HK-2 (cell line): ENCODE data around the gene EEFSEC.

Experiments used
- DNase-seq: peaks from one replicate; pipeline ENCODE4 v3.0.0-alpha.2; 2018; ENCODE audit not compliant: unreplicated experiment

Gene EEFSEC

DNA sequence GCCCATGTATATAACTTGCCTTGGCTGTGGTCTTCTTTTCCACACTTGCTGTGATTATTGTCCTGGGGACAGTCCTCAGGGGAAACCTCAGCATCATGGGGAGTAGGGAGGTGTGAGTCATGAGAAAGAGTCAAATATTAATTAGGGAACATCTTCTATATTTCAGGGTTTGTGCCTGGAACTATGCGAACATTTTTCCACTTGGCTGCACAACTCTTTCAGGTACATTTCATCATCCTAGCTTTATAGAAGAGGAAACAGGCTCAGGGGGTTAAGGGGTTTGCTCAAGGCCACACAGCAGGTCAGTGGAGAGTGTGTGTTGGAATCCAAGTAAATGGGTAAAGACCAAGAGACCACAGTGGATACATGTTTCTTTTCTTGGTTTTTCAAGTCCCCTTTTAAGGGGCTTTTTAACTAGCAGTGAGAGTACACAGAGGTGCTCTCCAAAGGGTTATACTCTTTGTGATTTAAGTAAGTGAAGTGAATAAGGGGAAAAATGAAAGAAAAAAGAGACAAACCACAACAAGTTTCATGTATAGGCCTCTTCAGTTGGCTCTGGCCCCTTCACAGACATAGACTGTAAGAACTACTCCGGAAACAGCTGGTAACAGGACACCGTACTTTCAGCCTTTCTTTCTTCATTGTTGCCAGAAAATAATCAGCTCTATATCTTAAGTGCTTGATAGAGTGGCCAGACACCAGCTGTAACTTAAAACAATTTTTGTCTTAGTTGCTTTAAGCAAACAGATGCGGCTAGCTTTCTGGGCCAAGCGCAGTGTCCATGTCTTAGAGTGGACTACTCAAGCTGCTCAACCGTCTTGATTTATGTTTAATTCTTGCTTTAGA is 64.6 kb downstream of the EEFSEC start:
- peak; percentile 35 for DNase-seq

DNA sequence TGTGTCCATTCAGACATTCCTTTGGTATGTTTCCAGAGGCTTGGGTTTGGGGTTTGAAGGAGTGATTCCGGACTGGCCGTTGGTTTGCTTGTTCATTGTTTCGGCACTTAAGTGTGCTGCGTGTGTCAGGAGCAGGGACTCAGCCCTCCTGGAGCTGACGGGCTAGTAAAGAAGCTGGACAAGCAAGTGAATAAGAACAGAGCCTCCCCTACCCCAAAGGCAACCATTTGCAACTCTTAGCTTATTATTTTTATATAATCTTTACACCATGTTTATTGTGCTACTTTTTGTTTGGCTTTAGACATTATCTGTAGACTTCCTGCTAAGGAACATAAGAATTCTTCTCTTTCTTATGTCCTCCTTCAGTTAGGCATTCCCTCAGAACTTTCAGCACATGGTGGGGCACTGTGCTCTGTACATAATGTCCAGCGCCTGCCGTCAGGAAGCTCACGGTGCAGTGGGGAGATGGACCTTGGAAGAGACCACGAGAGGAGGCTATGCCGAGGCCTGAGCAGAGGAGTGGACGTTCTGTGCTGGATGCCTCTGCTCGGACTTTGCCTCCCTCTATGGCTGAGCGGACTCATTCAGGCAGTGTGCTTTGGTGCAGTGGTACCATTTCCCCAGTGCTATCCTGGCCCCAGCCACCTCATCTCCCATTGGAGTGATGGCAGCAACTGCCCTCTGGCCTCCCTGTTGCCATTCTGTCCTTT is 65.4 kb downstream of the EEFSEC start:
- DNase-seq: no peak

DNA sequence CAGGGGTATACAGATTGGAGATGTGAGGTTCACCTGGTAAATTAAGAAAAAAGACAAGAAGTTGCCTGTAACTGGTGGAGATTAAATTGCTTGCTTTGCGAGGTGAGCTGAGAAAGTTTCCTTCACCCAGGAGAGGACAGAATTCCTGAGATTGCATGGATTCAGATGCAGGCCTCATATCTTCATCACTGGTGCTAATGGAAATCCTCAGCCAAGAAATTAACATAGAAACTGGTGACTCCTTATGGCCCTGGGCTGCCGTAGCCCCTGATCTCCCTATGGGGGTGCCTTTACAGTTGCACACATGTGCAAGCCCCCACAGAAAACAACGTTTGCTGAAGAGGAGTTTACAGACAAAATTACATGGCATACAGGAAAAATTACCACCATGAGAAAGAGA is 68.0 kb downstream of the EEFSEC start:
- no peak for DNase-seq

DNA sequence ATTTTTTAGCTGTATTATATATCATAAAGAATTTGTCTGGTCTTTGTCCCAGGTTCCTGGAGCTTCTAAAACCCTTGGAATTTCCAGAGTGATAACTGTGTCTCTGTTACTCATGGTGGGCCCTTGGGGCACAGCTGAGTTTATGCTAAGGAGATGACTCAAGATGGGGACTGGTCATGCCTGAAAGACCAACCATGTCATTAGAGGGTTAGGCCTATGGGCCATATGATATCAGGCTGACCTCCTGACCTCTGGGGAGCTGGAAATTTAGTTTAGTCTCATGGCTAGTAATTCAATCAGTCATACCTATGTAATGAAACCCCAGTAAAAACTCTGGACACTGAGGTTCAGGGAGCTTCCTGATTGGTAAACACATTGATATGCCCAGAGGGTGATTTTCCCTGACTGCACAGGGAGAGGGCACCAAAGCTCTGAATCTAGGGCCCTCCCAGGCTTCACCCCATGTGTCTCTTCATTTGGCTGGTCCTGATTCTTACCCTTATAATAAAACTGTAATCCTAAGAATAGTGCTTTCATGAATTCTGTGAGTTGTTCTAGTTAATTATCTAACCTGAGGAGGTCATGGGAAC is 69.6 kb downstream of the EEFSEC start:
- DNase-seq: no peak

DNA sequence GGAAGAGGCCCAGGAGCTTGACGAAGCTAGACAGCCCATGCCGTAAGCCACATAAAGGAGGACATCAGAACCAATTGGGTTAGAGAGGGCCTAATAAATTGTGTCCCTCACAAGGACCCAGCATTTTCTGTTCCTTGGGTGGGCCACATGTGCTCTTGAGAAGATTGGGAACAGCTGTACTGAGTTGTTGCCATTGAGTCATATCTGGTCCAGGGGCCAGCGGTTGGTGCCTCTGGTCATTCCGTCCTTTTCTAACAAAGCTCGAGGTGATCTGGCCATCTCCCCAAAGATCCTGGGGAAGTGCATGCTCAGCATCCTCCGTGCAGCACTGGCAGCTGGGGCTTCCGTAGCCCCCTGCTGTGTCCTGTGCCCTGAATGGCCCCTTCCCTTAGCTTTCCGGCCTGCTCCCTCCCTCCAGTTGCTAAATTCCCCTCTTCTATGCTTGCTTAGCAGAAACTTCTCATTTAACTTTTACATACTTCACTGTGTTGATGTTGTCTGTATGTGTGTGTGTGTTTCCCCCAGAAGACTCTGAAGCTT is 73.0 kb downstream of the EEFSEC start:
- DNase-seq: no peak

DNA sequence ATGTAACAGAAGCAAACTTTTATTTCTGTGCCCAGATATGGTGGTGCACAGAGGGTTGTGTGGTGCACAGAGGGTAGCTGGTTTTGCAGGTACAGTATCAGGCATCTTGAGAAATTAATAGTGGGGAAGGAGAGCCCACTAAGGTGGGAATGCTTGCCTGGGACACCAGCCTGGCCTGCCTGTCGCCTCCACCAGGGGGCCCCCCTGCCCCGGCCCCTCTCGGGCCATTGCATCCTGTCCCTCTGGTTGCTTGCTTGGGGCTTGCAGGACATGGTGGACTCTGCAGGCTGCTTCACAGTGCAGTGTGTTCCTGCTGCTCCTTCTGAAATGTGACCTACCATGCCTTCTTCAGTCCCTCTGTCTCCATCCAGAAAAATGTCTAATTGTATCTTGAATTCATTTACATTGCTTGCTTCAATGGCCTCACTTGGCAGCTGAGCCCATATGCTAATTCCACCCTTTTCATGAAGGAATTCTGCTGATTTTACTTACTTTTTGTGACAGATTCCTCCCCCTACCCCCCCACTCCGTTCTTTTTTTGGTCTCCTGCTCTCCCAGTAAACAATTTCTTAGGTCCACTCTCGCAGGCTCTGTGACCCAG is 73.6 kb downstream of the EEFSEC start:
- DNase-seq: peak; percentile 21

DNA sequence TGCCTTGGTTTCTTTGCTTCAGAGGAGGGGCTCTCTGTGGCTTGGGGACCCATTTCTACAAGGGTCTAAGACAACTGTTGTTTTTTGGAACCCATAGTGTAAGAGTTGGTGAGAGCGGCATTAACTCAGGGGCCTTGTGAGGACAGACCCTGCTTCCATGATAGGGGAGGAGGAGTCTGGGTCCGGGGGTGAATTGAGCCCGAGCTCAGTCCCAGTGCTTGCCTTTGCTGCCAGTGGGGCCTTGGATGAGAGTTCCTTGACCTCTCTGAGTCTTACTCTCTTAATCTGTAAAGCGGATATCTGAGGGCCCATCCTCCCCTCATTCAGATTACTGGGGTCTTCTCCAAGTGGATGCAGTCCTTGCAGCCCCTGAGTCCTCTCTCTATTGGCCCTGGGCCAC is 74.2 kb downstream of the EEFSEC start:
- DNase-seq: no peak

DNA sequence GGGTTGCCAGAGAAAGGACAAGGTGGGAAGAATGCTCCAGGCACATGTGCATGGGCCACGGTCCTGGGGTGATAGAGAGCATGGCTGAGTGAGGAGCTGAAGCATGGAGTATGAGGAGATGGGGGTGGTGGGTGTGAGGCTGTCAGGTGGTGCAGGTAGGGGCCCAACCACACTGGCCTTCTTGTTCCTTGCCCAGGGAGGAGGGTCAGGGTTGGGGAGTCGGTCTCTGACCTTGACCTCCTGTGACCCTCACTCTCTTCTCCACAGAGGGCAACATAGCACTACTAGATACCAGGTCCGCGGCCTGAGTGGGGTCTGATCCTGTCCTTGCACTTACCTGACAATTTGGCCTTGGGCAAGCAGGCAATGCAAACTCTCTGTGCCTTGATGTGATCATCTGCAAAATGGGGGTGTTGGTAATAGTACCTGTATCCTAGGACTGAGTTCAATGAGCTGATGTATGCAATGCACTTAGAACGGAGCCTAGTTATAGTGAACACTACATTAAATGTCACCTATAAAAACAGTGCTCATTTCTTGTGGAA is 75.2 kb downstream of the EEFSEC start:
- DNase-seq: no peak

DNA sequence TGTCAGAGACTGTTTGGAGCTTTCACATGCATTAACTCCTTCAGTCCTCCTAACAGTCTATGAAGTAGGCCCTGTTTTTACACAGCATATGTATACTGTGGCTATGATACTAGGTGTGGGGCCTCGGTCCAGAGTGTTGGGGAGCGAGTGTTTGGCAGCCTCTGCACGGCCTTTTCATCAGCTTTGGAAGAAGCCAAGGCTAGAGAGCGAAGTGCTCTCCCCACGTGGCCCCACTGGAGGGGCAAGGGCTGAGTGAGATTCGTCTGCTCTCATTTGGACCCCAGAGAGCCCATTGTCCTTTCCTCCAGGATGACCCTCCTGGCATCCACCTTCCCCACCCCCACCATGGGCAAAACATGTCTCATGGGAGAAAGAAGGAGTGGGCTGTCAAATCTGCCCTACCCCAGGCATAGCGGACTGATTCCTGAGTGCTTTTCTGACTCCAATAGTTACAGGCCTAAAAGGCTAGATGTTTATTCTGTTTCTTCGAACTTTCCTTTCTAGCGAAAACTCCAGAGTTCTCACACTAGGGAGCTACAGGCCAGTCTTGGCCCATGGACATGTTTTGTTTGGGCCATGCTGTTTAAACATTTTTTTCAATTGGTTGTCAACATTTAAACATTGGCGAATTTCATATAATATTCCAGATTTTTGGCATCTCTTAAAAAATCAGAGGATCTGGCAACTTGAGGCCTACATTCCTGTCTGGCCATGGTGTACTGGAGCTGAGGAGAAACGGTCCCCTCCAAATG is 76.0 kb downstream of the EEFSEC start:
- DNase-seq: no peak

DNA sequence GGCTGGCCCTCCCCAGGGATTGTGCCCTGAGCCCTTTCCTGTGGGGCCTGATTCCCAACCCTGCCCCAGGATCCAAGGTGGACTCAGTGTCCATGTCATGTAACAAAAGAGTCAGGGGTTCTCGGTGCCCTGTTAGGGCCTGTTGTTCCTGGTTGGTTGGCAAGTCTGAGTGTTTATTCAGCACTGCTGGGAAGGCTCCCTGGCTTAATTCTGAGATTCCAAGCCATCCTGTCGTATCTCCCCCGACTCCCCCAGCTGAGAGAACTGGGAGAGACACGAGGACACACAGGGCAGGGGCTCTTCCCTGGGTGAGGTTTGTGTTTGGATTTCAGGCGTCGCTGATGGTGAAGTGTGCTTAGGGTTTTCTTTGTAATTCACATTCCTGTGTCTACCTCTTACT is 78.3 kb downstream of the EEFSEC start:
- DNase-seq: no peak

DNA sequence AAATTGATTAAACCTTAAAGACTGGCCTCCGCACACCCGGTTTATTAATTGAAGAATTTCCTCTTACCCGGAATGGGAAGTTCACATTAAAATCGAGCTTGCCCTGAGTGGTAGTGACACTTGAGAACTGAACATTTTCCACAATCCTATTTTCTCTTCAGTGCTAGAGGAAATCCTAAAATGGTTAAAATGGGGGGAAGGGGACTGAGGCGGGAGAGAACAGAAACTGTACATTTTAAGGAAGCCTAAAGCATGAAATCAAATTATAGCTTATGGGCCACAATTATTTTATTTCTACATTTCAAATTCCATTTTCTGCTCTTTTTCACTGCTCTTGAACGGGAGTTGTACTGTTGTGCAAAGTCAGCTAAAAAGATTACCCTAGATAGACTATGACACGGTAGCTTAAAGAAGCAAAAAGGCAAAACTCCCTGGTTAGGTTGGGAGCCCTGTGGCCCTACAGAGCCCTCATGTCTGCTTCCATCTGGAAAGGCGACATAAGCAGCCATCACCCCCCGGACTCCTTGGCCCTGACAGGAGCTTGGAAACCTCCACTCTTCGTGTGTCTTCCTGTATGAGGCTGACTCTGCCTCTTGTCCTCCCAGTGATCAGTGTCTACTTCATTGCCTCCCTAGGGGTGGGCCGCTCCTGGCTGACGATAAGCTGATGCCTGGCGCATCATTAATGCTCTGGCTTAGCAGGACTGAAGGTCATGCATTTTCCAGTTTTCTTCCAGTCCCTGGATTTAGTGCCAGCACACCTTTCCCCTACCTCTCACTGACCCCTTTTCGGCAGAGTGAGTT is 79.3 kb downstream of the EEFSEC start:
- DNase-seq: no peak

DNA sequence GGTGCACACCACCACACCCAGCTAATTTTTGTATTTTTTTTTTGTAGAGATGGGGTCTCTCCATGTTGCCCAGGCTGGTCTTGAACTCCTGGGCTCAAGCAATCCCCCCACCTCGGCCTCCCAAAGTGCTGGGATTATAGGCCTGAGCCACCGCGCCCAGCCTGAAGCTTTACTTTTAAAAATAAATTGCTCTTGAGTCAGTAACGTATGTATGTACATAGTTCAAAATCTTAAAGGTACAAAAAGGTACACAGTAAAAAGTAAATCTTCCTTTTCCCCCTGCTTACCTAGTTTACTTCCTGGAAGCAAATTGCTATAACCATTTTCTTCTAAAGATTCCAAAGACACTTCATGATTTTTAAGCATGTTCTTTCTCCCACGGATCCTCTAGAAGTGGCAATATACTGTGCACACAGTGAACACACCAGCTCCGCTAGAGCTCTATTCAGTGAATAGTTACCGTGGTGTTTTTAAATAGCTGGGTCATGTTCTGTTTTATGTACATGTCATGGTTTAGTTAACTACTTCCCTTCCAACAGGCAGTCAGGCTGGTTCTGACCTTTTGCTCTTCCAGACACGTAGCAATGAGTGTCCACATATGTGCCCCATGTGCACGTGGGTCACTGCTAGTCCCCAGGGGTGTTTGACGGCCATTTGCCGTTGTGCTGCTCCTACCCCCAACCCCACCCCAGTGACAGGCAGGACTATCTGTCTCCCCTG is 82.1 kb downstream of the EEFSEC start:
- DNase-seq: no peak

DNA sequence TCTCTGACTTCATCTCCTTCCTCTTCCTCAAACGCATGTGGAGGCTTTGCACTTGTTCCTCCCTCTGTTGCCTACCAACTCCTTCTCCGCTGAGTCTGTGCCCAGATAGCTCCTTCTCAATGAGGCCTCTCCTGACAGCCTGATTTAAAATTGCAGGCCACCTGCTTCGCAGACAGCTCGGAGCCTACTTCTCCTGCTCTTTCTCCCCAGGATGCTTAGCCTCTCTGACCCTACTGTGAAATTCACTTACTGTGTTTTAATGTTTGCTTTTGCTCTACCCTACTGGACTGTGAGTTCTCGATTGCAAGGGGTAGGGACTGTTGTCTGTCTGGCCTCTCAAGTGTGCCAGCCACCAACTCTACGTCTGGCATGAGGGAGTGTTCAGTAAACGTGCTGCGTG is 83.4 kb downstream of the EEFSEC start:
- DNase-seq: no peak

DNA sequence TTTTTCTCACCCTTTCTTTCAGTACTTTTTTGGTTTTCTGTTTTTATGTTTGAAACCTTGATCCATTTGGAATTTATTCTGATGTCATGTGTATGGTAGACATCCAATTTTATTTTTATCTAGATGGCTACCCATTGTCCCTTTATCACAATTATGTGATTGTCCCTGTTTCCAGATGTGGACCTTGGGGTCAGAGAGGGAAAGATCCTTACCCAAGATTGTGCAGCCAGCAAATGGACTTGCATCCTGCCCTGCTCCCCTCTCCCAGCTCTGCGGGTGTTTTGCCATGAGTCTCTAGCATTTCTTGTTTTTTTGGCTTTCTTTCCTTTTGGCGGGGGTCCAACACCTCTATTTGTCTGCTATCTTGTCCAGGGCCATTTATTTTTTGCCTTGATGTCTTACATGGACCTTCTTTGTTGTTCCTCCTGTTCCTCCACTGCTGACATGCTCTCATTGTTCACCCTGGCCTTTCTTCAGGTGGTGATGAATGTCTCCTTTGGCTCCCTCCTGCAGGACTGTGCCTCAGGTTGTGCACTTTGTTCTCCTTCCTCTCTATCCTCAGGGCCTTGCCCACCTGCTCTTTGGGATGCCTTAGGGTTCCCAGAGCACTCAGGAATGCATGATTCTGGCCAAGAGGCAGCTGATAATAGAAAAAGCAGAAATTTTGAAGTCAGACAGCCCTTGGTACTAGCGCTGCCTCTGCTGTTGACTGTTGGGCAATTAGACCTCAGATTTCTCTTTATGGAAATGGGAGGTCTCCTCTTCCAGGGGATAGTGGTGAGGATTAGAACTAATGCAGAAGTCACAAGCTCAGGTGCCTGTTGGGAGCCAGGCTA is 84.3 kb downstream of the EEFSEC start:
- DNase-seq: no peak

DNA sequence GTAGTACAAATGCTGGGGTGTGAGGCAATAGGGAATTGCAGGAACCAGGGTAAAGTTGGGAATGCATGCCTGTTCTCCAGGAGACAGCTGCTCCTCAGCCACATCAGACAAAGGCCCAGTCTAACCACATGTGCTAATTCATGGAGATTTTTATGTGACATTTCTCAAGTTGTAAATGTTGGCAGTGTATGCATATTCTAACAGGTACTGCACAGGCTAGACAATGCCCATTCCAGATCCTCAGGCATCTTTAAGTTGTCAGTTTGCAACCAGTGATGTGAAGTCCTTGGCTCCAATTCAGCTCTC is 84.9 kb downstream of the EEFSEC start:
- no peak for DNase-seq

DNA sequence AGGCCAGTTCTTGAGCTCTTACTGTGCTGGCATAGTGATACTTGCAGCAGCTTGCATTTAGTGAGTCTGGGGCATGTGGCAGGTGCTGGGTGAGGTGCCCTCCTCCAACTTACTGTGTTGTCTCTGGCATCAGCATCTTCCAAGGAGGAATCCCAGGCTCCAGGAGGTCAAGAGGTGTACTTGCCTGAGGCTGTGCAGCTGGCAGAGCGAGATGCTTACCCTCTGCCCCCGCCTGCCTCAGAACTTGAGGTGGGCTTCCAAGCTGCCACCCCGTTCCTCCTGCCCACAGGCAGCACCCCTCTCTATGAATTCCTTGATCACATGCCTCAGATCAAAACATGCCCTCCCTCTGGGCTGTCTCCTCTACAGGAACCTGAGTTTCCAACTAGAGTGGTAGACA is 86.0 kb downstream of the EEFSEC start:
- DNase-seq: no peak

DNA sequence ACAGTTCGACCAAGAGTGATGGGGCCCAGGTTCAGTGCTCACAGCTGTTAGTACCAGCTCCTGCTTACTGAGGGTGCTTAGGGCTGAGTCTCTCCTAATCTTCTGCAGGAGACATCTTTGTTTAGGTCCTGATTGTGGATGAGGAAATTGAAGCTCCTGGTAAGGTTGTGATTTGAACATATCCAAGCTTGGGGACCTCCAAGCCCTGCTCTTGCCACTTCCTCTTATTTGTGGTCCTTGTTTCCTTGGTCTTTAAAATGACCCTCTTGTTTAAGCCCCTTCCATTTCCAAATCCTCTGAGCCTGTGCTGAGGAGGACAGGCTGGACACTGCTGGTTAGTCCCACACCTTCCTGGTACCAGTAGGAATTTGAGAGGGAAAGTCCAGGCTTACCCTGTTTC is 87.0 kb downstream of the EEFSEC start:
- no peak for DNase-seq

DNA sequence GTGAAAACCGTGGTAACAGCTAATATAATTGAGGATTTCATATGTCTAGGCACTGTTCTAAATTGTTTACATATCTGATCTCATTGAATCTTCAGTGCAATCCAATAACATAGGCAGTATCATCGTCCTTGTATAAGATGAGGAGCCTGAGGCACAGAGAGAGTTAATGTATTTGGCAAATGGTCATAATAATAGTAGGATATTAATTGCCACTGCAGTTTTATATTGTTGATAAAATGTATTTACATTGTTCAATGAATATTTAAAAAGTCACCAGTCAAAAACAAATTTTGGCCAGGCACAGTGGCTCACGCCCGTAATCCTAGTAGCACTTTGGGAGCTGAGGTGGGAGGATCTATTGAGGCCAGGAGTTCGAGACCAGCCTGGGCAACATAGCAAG is 88.5 kb downstream of the EEFSEC start:
- DNase-seq: no peak
